Fibroblast of skin of scalp (primary cell): ENCODE results near the gene SPATS2.
"Not testable (repeated sequence)": the region's sequence is repeated elsewhere in the genome, so short reads cannot be mapped to it uniquely, and the experiment has no call there.

ENCODE experiments used
- DNase-seq: peaks from one replicate; pipeline ENCODE4 v3.0.0-alpha.2; 2013

The SPATS2 gene

DNA sequence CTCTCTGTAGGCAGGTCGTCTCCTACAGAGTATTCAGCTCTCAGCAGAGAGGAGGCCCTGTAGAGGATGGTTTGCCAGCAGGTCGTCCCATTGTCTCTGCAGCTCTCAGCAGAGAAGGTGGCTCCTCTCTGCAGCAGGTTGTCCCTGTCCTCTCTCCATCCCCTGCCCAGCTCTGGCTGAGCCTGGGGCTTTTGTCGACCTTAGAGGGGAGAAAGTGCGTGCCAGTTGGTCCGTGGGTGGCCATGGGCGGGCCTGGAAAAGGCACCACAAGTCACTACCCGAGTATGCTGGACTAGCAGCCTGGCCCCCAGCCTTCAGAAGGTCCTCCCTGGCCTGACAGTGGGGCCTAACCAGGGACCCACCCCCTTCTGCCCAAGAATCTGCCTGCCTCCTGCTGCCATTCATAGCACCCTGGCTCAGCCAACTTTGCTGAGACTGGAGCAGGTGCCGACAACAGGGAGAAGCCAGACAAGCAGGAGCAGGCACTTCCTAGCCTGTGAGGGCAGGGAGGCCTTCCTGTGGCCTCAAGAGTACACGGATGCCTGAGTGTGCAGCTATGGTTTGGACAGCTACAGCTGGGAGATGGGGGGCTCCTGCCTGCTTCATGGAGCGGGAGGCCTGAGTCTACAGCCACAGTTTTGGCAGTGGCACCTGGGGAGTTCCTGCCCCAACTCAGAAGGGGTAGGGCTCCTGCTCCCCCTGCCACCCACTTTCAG lies 111.8 kb downstream of the SPATS2 start:
- DNase-seq = no peak

DNA sequence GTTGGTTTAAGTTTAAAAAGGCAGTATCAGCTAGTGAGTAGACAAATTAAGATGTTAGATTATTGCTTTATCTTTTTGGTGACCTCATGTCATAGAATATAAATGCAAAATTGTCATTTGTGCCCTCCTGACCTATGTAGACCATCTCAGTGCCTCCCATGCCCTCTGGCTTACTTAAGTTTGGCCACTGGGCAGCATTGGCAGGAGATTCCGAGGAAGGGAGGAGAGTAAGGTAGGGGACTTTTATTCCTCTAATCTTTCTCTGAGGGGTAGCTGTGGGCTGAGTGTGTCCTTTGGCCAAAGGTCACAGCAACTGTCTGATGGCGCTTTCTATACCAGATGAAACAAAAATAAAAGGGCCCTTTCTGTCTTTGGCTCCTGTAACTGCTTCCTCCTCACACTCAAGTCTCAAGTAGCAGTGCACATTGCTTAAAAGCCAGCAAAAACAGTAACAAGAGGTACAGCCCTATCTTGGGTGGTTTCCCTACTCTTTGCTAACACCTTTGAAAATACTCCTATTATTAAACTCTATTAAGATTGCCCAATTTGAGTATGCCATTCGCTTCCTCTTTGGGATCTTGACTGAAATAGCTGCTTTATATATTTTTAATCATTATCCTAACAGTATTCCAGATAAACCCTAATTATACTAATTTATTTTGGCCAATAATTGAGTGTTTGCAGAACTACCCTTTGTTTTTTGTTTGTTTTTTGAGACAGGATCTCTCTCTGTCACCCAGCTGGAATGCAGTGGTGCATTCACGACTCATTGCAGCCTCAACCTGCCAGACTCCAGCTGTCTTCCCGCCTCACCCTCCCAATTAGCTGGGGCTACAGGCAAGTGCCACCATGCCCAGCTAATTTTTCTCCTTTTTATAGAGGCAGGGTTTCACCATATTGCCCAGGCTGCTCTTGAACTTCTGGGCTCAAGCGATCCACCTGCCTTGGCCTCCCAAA lies 115.1 kb downstream of the SPATS2 start:
- DNase-seq = peak; percentile 13

DNA sequence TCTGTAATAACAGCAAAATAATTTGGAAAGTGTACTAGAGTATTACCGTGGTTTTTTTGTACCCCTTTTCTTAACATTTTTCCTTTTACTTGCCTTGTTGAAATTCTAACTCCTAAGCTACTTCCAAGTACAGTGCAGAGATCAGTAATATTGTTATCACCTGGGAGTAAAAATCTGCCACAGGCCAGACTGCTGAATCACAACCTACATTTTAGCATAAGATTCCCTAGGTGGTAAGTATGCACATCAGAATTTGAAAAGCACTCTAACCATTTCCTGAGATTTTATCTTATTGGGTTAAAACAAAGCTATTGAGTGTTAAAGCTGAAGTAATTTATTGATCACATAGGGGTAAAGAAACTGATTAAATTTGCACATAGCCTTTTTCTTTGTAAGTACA lies 116.4 kb downstream of the SPATS2 start:
- DNase-seq = no peak

DNA sequence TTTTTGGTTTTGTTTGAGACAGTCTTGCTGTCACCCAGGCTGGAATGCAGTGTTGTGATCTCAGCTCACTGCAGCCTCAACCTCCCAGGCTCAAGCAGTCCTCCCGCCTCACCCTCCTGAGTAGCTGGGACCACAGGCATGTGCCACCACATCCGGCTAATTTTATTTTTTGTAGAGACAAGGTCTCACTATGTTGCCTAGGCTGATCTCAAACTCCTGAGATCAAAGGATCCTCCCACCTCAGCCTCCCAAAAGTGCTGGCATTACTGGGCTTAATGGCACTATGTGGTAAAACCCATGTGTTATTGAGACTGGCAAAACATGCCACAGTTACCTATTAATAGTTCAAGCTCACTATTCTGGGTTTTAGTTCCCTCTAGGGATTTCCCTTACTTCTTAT lies 120.3 kb downstream of the SPATS2 start:
- peak; percentile 19 for DNase-seq

DNA sequence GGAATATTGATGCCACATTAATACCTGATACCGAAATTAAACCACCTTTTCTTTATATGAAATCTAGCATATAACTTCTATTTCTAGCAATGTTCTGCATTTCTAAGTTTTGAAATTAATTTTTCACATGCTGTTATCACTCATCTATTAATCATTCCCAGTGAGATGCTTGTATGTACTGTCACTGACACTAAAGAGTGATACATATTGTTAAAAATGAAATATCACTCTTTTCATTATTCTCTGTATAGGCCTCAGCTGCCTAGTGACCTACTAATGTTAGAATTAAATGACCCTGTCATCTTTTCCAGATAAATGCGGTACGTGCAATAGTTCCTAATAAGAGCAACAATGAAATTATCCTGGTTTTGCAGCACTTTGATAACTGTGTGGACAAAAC lies 121.9 kb downstream of the SPATS2 start:
- no peak for DNase-seq

DNA sequence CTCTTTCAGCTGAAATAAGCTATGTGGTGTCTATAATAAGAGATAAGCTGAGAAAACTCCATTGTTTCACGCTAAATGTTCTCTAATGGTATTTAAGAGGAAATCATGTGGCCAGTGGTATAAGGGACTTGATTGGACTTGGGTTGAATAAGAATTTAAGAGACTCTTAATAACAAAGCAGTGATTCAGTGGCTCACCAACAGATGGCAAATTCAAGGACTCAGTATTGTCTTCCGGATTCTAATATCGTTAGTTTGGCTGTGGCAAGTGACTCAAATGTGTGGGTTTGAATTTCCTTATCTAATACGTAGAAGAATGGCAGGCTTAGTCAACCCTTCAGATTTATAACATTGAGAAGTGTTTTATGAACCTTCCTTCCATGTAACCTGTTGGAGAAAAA lies 122.5 kb downstream of the SPATS2 start:
- peak; percentile 24 for DNase-seq

DNA sequence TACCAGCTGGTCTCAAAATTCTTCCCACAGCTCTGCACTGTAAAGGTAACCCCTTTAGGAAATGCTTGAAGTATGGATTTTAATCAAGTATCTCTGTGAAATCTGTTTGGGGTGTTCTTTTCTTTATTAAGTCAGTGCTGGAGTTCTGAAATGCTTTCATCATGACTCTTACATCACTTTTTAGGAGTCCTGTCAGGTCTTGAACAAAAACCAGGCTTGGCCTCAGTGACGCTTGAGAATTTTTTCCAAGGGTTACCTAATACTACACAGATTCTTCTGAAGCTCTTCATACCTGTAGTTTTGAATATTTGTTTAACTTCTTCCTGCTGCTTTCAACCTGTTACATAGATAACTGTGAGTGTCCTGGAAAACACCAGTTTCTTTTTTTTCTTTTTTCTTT lies 124.6 kb downstream of the SPATS2 start:
- no peak for DNase-seq

DNA sequence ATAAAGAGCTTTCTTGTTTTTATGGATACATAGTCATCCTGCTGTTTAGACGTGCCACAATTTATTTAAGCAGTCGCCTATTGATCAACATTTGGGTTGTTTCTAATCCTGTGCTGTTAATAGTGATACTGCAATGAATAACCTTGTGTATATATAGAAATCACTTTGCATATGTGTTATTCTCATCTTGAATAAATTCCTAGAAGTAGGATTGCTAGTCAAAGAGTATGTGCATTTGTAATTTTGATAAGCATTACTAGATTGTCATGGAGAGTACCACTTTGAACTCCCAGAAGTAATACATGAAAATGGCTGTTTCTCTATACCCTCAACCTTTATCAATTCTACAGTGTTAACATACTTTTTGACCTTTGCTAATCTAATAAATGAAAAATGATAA lies 126.6 kb downstream of the SPATS2 start:
- DNase-seq = no peak

DNA sequence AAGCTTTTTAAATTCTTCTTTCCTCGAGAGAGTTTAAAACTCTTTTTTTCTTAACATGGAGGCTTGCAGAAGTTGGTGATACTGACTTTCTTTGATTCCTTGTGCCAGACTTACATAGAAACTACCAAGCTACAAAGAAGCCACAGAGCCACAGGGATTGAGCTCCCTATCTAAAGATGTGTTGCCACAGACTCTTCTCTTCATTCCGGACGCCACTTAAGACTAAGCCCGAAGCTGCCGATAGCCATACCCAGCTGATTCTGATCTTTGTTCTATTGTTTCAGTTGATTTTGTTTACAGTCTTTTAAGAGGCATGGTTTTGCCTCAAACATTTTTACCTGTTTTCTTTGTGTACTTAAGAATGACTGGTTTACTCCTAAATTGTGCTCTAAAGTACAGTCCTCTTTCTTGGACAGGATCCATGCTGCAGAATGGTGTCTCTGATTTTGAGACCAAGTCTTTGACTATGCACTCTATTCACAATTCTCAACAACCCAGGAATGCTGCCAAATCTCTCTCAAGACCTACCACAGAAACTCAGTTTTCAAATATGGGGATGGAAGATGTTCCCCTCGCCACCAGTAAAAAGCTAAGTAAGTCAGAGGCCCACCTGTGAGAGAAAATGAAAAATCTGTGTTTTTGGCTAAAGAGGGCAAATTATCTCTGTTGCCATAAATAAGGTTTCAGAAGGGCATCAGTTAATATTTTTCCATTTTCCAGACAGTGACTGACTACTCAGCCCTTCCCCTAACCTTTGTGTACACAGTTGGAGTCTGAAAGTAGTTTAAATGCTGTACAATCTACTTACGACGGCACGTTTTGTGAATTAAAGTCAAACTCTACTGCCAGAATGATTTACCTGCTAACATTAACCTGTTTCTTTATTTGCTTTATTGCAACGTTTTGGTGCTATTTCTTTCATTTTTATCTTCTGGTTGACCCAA lies 129.4 kb downstream of the SPATS2 start:
- DNase-seq = no peak

DNA sequence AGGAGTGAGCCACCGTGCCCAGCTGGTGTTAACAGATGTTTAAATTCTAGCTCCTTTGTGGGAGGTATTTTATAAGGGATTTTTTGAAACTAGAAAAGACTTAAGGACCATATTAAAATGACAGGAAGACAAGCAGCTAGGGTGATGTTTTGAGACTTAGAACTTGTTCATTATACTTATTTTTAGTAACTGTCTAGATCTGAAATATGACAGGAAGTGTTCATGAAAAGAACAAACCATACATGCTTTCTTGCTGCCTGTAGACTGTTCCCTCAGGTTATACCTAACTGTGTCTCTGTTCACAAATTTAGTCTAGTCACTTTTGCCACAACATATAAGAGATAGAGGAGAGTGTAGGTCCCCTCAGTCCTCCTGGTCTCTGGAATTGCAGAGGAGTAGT lies 134.6 kb downstream of the SPATS2 start:
- no peak for DNase-seq

DNA sequence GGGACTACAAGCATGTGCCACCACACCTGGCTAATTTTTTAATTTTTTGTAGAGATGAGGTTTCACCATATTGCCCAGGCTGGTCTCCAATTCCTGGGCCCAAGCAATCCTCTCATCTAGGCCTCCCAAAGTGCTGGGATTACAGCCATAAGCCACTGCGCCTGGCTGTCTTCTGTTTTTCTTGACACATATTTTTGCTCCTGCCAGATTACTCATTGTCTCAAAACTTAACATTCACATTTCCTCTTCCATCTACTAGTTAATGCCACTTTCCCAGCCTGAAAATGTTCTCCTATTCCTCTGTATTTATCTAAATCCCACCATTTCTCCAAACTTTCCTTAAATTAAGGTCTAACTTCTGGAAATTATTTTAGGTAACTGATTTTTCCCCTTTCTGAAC lies 135.3 kb downstream of the SPATS2 start:
- DNase-seq = peak; percentile 33

DNA sequence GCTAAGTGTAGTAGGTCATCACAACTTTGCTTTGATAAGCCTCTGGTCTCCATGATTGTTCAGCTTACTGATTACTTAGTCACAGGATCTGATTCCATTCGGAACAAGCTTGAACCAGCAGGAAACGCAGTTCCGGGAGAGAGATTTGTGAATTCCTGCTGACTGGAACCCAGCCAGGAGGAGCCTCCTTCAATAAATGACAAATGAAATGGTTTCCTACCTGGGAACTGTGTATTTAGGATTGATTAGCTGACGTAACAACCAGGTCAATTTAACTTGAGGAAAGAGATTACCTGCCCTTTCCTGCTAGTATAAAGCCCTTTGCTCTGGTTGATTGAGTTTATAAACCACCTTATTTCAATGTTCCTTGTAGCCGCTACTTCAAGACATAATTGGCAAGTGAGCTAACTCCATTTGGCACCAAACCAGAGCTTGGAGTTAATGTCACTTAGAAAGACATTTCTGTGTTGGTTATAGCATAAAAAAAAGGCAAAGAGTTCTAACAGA lies 136.5 kb downstream of the SPATS2 start:
- DNase-seq = peak; percentile 50

DNA sequence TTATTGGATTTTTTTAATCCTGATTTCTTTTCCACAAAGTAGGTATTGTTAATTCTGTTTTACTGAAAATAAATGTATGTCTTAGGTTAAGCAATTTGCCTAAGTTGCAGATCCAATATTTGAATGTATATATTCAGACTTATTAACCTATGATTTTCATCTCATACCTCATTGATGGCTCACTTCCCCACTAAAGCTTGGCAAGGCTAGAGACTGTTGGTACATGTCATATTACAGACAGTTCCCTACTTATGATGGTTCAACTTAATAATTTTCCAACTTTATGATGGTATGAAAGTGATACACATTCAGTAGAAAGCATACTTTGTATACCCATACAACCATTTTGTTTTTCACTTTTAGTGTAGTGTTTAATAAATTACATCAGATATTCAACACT lies 138.4 kb downstream of the SPATS2 start:
- DNase-seq = peak; percentile 51

DNA sequence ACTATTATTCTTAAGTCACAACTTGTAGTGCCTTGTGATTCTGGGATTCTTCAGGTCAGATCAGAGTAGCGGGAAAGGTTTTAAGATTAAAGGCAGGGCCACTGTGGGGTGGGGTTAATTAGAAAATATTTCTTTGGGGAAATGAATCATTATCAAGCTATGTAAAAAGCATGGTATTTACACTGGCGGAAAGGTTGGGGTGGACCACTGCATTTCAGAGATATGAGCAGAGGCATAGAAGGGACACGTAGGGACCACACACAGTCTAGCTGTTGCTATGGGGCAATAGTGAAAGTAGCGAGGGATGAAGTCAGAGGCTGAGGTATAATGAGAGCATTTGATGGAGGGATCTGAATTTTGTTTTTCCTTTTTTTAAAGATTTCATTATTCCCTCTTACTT lies 139.9 kb downstream of the SPATS2 start:
- peak; percentile 94 for DNase-seq

DNA sequence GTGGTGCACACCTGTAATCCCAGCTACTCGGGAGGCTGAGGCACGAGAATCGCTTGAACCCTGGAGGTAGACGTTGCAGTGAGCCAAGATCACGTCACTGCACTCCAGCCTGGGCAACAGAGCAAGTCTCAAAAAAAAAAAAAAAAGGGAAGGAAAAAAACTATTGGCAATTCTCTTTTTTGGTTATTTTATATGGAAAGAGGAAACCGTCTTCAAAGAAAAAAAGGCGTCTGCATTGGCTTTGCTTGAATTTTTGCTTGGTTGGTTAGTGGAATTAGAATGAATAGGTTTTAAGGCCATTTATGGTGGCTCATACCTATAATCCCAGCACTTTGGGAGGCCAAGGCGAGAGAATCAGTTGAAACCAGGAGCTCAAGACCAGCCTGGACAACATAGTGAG lies 142.4 kb downstream of the SPATS2 start:
- not testable (repeated sequence) for DNase-seq

DNA sequence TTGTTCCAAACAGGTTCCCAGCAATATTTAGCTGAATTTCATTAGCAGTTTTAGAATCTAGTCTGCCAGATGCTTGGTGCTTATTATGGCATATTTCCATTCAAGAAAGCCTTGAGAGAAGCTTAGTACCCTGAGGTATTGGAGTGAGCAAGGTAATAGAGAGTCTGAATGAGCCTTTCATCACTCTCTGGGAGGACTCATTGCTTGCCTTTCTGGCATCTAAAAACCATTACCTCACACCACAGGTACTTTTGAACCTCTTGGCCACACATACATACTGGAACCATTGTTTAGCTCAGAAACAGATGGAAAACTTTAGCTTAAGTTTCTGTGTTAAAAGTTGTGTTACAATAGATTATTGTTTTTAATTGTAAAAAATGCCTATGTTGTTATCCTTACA lies 144.1 kb downstream of the SPATS2 start:
- DNase-seq = no peak

DNA sequence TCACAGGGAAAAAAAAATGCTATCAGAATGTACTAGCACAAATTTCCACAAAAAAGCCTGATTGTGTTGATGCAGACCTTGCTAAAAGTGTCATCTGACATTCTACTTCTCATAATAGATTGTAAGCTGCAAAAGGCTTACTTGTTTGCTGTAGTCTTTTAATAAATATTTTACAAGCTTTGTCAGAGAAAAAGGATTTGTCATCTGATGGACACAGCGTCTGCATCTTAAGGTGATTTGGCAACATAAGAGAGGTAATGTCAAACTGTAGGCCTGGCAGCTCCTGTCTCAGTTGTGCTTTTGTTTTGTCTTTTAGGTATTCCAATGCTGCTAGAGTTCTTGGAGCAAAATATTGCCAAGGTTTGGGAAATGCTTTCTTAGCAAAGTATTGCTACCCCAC lies 145.3 kb downstream of the SPATS2 start:
- no peak for DNase-seq

DNA sequence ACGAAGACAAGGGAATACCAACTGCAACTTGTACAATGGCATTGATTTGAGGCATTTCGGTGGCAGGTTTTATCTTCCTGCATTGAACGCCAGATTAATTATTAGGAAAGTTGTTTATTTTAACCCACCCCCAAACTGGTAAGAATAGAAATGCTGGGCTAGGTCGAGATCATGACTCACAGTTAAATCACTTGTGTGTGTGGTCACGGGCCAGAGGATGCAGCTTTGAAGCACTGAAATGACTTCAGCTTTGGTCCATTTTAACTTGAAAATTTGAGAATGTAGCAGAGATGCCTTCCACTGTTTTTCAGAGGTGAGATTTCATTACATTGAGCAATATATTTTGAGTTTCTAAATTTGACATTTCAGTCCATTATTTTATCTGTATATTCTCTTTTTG lies 148.0 kb downstream of the SPATS2 start:
- peak; percentile 69 for DNase-seq

DNA sequence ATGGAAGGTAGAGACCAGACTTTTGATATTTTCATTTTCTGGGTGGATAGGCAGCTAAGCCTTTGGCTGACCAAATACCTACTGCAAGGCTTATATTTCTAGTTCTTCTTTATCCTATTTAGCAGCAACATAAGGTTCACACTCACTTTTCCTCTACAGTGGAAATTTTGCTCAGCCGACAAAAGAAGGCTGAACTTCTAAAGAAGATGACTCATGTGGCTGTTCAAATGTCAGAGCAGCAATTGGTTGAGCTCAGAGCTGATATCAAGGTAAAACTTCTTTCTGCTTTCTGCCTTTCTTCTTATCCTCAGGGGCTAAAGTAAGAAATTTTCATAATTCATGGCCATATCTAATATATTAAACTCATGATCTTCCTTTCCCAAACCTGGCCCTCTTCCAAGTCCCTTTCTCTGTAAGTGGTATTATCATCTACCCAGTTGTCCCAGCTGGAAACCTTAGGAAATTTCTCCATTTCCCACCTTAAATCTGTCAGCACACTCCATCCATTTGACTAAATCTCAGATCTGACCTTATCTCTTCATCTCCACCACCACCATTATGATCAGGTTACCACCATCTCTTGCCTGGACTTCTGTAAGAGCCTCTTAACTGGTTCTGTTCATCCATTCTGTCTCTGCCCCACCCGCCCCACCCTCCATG lies 151.8 kb downstream of the SPATS2 start:
- no peak for DNase-seq

DNA sequence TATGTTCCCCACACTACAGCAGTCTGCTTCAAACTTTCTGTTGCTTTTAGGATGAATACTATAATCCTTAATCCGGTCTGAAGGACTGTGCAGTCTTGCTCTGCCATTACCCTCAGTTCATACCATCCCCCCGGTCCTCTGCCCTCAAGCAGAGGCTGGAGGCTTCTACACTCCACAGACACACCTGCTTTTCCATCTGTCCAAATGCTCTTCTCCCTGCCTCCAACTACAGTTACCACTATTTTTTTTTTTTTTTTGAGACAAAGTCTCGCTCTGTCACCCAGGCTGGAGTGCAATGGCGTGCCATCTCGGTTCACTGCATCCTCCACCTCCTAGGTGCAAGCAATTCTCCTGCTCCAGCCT lies 152.3 kb downstream of the SPATS2 start:
- no peak for DNase-seq

DNA sequence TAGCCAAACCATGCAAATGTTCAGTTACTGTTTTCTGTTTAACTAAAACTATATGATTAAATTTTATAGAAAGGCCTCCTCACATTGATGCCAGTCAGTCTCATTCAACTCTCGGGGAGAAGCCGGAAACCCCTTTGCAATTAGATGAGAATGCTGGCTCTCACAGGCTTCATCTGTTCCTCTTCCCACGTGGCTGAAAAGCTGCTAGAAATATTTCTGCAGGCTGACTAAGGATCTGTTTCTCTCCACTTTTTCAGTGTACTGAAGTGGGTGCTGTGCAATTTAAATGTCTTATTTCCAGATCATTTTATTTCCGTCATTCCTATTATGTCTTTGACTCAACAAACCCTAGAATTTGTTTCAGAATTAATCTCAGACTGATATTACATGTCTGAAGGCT lies 154.1 kb downstream of the SPATS2 start:
- no peak for DNase-seq

DNA sequence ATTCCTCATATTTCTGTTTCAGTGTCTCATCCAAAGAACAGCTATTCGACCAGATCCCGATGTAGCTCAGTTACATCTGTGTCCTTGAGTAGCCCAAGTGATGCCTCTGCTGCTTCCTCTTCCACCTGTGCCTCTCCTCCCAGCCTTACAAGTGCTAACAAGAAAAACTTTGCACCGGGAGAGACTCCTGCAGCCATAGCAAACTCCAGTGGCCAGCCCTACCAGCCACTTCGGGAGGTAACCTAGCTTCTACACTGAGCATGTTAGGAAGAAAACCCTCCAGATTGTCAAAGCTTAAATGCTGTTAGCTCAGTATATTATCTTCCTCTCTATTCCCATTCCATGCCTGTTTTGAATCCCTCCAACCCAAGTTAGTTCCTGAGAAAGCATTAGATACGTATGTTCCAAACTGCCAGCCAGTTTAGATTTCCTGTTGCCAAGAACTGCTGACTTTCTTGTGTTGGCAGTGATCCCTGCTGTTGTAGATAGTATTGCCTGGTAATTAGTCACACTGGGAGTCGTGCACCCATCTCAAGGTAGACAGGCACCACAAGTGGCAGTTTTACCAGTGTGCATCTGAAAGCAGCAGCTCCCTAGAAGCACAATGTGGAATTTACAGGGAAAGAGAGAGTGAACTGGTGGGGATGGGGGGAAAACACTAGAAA lies 157.5 kb downstream of the SPATS2 start:
- DNase-seq = no peak
